GM12873 (cell line): ENCODE measurements around the gene KIF16B.

ENCODE experiments used
- CTCF ChIP-seq: IDR thresholded peaks from 2 replicates; pipeline ENCODE4 v1.5.1; 2012; ENCODE audit warnings: low read depth, mild to moderate bottlenecking, moderate library complexity, low read length, control low read depth; ENCODE audit not compliant: insufficient read depth; ENCODE audit errors: missing control alignments

KIF16B gene

GRCh38 chr20:16270314-16270931, 302.8 kb downstream of the KIF16B start:
- no peak for TF ChIP-seq CTCF

- no peak for TF ChIP-seq CTCF
These were observed 305.7 kb downstream of the KIF16B start for GRCh38 chr20:16267526-16267925.

- no peak for TF ChIP-seq CTCF
These were observed 307.9 kb downstream of the KIF16B start for GRCh38 chr20:16265334-16265733.

- TF ChIP-seq CTCF, result no peak
These were observed 309.7 kb downstream of the KIF16B start for GRCh38 chr20:16263582-16263981.

- TF ChIP-seq CTCF, result no peak
These were observed 310.7 kb downstream of the KIF16B start for GRCh38 chr20:16262594-16262993.

GRCh38 chr20:16261733-16262273, 311.4 kb downstream of the KIF16B start:
- TF ChIP-seq CTCF, result no peak

- no peak for TF ChIP-seq CTCF
These were observed 312.3 kb downstream of the KIF16B start for GRCh38 chr20:16260911-16261310.
